Amniotic epithelial cell (primary cell): ENCODE data around the gene TBC1D22A.

Experiments used
- DNase-seq: peaks from one replicate; pipeline ENCODE4 v3.0.0-alpha.2; 2010; ENCODE audit warnings: low read depth

The TBC1D22A gene, protein sequence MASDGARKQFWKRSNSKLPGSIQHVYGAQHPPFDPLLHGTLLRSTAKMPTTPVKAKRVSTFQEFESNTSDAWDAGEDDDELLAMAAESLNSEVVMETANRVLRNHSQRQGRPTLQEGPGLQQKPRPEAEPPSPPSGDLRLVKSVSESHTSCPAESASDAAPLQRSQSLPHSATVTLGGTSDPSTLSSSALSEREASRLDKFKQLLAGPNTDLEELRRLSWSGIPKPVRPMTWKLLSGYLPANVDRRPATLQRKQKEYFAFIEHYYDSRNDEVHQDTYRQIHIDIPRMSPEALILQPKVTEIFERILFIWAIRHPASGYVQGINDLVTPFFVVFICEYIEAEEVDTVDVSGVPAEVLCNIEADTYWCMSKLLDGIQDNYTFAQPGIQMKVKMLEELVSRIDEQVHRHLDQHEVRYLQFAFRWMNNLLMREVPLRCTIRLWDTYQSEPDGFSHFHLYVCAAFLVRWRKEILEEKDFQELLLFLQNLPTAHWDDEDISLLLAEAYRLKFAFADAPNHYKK

DNA sequence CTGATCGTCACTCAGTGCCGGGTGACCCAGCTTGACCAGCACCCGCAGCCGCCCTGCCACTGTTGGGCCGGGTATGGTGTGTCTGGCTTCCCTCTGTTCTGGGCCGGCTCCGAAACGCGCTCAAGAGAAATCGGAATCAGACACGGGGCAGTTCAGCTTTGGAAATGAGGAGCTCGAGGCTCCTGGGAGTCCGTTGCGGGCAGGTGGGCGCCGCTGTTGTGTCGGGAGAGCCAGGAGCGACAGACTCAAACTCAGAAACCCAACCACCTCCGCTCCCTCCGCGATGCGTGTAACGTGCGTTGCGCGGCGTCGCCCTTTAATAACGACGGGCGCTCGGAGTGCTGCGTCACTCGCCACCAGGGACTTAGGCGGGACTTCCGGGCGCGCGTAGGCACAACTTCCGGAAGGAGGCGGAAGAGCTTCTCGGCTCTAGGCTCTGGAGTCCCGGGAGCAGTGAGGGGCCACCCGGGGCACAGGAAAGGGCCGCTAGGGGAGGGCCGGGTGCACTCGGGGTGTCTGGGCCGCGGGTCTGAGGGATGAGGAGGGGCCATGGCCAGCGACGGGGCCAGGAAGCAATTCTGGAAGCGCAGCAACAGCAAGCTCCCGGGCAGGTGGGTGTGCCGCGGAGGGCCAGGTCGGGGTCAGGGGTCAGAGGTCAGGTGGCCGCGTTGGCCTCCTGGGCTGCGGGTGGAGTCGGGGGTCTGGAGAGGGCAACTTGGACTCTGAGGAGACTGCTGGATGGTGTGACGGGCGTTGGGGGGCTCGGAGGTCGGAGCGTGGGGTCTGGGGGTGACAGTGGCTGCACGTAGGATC, at the start of gene TBC1D22A:
TSS of gene TBC1D22A (plus strand) at position 413 of the 813 bp plus-strand sequence. CDS start at position 550, 137 bp downstream.
- peak; percentile 89 for DNase-seq

DNA sequence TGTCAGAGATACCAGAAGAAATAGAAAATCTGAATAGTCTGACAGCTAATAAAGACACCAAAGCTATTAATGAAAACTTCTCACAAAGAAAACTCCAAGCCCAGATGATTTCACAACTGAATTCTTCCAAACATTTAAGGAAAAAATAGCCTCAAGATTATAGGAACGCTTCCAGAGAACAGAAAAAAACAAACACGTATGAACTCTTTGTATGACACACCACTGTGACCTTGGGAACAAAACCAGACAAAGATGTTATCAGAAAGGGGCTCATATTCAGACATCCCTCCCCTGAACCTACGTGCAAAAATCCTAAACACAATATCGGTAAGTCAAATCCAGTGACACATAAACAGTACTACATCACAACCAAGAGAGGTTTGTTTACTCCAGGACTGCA, 47.9 kb upstream of the TBC1D22A start:
- peak; percentile 85 for DNase-seq

DNA sequence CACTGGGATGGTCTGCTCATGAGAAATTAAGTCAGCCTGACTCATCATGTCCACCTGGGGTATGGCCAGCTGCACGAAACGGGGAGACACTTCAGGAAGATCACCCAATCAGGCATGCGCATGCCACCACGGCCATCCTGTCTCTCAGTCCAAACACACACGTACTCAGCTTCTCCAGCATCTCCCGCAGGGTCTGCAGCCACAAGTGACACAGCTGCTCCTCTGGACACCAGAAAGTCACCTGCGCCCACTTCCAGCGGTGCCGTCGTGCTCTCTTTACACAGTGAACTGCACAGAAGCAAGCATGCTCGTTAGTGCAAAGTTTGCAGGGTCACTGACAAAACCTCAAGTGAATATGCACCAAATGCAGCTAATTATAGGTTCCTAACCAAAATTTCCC, 42.5 kb upstream of the TBC1D22A start:
- no peak for DNase-seq

DNA sequence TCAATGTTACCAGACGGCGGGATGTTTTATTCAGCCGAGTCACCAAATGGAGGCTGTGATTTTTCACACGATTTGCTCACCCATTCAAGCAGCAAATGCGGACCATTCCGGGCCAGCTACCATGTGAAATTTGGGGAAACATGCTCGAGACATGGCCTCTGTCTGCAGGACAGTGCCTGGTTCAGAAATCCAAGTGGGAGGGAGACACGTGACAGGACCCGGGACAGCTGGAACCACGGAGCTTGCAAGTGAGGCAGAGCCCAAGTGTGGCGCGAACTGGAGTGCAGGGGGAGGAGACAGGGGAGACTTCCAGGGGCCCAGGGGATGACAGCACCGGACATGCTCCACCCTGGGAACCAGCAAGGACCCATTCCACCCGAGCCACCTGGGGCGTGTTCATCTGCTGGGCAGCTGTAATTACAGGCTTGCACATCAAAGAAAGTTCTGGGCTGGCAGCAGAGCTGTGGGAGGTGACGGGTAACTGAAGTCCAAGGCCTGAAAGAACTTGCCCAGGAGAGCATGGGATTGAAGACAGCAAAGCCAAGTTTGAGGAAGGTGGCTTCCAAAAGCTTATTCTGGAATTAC, 40.9 kb upstream of the TBC1D22A start:
- DNase-seq = no peak

DNA sequence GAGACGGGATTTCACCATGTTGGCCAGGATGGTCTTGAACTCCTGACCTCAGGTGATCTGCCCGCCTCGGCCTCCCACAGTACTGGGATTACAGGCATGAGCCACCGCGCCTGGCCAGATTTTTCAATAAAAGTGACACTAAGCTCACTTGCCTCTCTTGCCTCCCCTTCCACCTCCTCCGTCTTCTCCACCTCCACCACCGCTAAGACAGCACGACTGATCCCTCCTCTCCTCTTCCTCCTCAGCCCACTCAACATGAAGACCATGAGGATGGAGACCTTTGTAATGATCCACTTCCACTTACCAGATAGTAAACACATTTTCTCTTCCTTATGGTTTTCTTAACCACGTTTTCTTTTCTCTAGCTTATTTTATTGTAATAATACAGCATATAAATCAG, 38.6 kb upstream of the TBC1D22A start:
- DNase-seq = no peak

DNA sequence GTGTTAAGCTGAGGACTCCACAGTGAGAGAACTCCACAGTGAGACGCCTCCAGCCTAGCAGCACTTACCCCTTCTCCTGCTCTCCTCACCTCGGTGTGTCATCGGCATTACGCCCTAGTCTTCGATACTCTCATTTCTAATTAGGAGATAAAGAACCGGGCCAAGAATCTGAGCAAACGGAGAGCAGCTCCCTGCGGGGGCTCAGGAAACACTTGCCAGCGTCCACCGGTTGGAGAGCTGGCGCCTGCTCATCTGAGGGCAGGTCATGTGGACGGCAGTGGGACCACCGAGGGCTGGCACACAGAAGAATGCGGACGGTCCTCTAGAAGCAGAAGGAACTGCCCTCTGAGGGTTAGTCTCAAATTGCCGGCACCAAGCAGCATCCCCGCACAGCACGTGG, 37.4 kb upstream of the TBC1D22A start:
- no peak for DNase-seq

DNA sequence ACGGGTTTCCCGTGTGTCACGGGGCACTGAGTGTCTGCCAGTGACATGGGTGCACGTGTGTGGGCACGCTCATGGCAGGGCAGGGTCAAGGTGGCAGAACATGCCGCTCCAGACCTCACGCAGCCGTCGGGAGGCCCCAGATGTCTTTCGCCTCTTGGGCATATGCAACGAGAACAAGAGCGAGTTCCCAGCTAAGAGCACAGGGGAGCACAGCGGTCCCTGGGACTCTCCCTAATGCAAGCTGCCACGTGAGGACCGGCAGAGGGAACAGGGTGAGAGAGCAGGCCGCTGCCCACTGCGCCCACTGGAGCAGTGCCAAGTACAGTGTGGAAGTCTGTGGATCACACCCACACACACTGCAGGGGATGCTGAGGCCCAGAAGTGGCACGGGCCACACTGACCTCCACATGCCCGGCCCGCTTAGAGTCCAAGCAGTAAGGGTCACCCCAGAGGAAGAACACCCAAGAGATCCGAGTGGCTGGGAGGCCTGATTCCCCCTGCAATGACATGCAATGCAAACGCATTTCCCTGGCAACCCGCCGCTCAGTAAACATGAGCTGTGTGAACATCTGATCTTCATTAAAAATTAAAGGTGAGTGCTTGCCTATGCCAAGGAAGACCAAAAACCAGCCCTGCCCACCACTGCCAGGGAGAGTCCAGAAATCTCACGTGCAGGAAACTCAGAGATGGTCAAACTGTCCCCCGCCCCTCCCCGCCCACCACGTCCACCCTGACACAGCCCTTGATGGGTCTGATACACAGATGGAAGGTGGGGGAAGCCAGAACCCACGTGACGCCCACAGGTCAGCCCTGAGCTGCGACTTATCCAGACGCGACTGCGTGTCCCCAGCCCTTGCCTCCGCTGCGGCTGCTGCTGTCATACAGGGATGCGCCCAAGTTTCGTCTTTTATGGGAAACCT, 36.1 kb upstream of the TBC1D22A start:
- DNase-seq = no peak

DNA sequence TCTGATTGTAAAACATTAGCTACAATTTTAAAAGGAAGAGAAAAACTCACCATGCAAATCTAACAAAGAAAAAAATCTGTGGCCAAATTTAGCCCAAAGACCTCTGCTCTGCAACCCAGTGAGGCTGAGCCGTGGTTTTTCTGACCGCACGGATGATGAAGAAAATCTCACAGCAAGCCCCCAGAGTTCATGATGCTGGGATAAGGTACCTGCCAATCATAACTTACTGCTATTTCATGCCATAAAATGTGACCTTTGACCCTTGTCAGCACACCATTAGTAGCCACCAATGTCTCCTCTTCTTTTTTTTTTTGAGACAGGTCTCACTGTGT, 35.5 kb upstream of the TBC1D22A start:
- no peak for DNase-seq

DNA sequence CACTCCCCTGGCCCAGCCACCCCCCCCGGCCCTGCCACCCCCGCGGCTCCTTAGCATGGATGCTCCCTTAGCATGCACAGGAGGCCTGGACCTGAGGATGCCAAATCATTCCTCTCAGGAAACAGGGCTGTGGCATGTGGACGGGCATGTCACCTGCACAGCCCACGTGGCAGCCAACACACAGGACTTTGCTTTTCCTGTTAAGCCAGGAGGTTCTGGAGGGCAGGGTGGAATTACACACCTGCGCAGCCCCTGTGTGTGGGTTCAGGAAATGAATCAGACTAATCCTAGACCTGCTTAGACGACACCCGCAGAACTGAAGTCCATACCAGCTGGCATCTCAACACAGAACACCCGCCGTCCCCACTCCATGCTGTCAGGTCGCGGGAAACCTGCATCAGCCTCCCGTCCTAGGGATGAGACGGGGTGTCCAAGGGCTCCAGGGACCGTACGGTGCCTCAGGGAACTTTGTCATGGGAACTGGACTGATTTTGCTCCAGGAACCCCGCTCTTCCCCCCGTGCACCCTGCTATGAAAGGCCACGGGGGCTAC, 34.6 kb upstream of the TBC1D22A start:
- no peak for DNase-seq

DNA sequence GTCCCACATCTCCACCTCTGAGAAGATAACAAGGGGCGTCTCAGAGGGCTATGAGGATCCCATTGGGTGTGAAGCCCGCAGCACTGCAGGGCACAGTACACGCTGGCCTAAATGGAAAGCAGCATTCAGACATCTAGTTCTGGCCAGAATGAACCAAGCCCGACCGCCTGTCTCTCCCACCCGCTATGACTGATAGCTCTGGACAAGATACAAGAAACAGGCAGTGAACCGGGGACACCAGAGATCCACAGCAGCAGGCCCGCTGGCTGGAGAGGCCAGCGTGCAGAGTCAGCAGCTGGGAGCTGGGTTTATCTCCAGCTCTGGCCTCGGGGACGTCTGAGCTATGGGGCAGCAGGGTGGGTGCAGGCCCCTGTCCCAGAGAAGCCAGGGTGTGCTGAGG, 34.0 kb upstream of the TBC1D22A start:
- peak; percentile 68 for DNase-seq

DNA sequence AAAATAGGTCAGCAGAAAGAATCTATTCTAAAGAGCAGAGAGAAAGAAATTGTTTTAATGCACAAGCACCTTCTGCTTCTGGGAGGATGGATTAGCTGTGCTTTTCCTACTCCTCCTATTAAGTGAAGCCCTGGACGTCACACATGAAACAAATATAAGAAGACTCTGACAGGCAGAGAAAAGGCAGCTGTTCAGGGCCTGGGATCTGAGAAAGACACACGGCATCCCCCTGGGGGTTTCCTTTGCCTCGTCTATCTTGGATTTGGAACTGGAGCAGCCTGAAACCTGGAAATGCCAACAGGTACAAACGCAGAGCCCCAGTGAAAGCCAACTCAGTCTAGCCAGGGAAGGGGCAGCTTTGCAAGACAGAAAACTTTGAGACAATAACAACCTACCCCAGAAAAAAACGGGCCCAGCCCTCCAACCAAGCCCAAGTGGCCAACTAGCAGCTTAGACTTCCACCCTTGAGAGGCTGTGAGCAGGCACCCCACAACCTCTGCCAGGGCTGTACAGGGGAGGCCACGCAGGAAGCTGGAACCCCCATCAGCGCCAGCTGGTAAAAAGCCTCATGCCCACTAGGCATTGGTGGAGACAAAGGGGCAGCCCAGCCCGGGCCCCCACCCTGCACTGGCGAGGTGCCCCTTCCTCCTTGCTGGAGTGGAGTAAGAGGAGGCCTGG, 31.7 kb upstream of the TBC1D22A start:
- peak; percentile 62 for DNase-seq

DNA sequence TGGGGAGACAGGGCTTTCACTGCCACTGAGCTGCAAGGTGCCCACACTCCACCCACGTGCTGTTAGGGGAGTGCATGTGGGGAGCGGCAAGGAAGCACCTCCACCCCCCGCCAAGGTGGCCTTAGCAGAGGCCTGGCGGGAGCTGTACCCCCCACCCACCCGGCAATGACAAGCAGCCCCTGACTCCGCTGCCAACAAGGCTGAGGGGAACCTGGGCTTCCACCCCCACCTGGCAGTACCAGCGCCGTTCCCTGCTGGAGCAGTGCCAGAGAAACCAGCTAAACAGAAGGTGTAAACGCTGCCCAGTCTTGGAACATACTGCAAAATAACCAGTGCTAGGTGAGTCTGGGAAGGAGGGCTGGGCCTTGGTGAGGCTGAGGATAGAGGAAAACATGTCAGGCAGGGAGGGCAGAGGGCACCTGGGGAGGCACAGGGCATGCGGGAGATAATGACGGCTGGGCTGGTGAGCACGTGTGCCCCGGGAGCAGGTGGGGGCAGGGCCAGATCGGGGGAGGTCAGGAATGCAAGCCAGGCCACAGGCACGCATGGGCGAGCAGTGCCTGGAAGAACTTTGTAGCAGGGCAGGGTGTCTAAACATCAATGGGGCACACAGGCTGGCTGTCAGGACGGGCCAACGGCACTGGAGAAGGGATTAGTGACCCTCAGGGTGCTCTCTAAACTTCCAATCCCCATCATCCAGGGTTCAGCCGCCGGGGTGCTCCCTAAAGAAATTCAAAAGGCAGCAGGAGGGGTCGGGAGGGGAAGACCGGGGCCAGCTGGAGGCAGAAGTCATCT, 31.0 kb upstream of the TBC1D22A start:
- DNase-seq = peak; percentile 73

DNA sequence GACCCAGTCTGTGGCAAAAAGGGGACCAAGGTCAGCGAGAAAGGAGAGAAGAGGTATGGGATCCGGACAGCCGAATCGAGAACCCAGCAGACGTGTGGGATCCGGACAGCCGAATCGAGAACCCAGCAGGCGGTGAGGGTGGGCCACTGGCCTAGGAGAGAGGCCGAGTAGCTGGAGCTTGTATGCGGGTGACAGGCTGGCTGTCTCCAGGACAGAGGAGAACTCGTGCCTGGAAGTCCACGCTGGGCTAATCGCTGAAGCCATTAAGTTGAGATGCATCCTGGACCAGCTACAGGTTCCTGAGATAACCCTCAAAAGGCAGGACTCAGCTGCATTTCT, 30.4 kb upstream of the TBC1D22A start:
- DNase-seq = no peak

DNA sequence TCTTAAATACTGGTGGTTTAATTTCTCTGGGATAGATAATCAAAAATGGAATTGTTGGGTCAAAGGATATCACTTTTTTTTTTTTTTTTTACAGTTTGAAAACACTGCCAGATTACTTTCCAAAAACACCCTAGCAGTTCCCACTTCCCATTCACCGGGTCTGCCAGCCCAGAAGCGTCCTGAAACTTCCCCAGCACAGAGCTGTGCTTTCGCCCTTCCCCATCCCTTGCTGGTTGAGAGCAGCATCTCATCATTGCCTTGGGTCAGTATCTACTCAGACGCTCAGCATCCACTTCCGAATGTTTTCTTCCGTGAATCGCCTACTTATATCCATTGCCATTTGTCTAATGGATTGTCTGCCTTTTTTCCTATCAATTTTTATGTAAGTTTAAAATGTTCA, 29.9 kb upstream of the TBC1D22A start:
- no peak for DNase-seq

DNA sequence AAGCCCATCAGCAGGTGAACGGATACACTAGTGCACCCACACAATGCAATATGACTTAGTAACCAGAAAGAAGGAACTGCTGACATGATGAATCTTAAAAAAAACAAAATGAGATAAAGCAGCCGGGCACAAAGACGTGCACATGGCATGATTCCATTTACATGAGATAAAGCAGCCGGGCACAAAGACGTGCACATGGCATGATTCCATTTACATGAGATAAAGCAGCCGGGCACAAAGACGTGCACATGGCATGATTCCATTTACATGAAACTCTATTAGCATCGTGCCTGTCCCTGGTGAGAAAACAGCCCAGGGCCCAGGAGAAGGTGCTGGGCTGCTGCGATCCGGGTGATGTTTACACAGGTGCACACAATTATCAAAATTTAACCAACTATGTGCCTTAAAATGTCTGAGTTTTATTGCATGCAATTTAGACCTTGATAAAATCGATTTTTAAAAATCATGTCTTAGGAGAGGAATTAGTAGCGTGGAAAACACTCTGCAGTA, 28.2 kb upstream of the TBC1D22A start:
- DNase-seq = peak; percentile 48

DNA sequence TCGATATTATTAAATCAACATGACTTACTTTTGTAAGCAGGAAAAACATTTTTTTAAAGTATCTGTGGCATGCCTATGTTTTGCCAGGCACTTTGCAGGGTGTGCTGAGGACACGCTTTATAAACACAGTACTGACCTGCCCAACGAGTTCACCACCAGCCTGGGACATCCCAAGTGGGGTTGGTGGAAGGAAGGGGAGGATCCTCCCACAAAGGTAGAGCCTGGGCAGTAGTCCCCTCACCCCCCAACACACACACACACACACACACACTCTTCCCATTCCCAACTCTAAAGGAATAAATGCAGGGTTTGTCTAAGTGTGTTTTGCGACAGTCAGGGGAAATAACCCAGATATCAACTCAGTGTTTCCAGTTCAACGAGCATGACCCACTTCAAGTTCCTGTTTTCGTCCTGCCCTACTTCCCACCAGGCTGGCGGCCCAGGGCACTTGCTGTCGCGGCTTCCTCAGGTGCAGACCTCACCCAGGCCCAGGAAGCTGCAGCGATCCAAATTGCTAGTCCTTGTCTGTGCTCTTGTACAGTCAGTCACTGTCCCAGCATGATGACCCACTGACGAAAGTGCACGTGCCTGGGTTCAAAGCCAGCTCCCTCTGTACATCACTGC, 27.5 kb upstream of the TBC1D22A start:
- DNase-seq = peak; percentile 18

DNA sequence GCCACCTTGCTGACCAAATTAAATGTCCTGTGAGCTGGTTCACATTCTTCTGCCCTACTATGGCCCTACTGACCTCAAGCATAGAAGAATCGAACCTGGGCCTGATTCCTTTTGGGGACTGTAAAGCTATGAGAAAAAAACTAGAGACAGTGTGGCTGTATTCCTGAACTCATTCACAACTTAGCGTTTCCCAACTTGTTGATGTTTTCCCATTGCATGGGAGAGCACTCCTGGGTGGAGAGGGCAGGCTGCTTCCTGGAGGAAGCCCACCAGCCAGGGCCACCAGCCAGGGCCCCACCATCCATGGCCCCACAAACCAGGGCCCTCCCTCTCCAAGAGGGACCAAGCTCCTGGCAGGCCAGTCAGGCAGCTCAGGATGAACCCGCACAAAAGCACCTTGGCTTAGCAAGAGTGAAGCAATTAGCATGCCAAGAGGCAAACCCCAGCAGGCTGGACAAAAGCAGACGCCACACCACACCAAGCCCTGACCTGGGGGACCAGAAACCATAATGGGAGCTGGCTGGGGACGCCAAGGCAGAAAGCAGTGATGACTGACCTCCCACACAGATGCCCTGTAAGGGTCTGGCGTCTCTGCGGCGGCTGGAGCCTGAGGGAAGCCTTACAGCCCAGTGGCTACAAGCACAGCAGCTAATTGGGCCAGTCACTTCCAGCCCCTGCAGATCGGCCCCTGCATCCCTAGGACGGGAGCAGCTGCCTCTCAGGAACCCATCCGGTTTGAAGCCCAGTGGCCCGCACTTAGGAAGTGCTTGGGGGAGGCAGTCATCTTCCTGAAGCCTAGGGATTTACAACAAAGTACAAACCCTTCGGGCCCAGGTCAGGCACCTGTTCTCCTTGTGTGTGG, 26.5 kb upstream of the TBC1D22A start:
- no peak for DNase-seq

DNA sequence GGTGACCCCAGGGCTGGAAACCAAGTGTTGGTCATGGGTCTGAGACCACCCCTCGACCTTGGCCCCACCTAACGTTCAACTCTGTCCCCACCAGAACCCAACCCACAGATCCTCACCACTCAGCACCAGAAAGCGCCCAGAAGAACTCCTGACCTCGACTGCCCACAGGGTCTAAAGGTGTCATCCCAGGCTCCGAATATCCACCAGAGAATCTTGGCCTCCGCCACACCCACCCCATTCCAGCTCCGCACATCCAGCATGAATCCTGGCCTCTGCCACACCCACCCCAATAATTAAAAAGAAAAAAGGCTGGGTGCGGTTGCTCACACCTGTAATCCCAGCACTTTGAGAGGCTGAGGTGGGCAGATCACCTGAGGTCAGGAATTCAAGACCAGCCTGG, 25.7 kb upstream of the TBC1D22A start:
- no peak for DNase-seq
